Activated naive CD4-positive, alpha-beta T cell treated with Interleukin-2 at 50 U/mL for 16 hours (primary cell): Measurements from ENCODE around the gene SSX4.
"Not testable (repeated sequence)": the region's sequence is repeated elsewhere in the genome, so short reads cannot be mapped to it uniquely, and the experiment has no call there.

Source experiments
- DNase-seq: peaks from one replicate; pipeline ENCODE4 v3.0.0-alpha.2; 2020

Gene SSX4, protein sequence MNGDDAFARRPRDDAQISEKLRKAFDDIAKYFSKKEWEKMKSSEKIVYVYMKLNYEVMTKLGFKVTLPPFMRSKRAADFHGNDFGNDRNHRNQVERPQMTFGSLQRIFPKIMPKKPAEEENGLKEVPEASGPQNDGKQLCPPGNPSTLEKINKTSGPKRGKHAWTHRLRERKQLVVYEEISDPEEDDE

GRCh38 chrX:48383239-48383638 lies at the start of gene SSX4:
SSX4 (plus strand) TSS chrX:48383539; CDS start chrX:48384054, 515 bp downstream.
- DNase-seq: not testable (repeated sequence)

GRCh38 chrX:48346059-48346458 lies 37.3 kb upstream of the SSX4 start:
- DNase-seq: not testable (repeated sequence)

GRCh38 chrX:48356315-48357094 lies 26.8 kb upstream of the SSX4 start, which contains the start of gene SSX3:
SSX3 (minus strand) TSS chrX:48356703; CDS start chrX:48355249, 1,454 bp downstream.
- DNase-seq: not testable (repeated sequence)

- DNase-seq: no peak
These were observed 25.7 kb upstream of the SSX4 start for GRCh38 chrX:48357681-48358080.

- DNase-seq: not testable (repeated sequence)
These were observed 24.1 kb upstream of the SSX4 start for GRCh38 chrX:48359281-48359680.

DNA sequence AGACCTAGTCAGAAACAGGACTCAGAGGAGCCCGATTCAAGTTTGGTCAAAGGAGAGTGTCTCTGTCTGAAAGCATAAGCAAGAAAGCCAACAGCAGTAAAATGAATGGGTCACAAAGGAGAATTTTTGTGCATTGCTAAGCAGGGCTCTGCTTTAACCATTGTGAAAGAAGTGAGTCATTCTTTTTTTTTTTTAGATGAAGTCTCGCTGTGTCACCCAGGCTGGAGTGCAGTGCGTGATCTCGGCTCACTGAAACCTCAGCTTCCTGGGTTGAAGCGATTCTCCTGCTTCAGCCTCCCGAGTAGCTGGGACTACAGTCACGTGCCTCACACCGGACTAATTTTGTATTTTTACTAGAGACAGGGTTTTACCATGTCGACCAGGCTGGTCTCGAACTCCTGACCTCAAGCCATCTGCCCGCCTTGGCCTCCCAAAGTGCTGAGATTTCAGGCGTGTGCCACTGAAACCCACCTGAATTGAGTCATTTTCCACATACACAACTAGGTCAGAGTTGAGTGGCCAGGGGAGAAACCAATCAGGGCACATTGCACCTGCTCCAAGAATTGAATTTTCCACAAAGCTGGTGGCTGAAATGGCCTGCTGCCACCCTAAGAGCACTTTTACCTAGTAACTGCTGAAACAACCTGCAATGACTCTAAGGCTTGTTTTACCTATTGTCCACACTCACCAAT lies 15.5 kb upstream of the SSX4 start:
- not testable (repeated sequence) for DNase-seq

DNA sequence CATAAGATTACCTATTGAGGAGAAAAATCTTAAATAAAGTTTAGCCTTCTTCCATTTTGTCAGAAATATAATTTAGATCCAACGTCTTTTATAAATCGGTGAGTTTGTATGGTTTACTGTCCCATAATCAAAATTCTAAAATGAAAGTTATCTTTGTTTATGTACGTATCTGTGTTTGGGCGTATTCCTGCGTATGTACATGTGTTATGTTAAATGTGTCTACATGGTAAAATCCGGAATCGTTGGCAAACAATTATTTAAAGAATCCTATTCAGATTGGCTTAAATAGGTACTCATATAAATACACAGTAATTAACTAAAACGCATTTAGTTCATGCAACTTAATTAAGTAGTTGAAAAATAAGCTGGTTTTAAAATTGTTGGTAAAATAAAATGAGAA lies 12.9 kb upstream of the SSX4 start:
- not testable (repeated sequence) for DNase-seq

DNA sequence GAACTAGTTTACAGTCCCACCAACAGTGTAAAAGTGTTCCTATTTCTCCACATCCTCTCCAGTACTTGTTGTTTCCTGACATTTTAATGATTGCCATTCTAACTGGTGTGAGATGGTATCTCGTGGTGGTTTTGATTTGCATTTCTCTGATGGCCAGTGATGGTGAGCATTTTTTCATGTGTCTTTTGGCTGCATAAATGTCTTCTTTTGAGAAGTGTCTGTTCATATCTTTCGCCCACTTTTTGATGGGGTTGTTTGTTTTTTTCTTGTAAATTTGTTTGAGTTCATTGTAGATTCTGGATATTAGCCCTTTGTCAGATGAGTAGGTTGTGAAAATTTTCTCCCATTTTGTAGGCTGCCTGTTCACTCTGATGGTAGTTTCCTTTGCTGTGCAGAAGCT lies 13.6 kb downstream of the SSX4 start:
- DNase-seq: not testable (repeated sequence)

GRCh38 chrX:48397825-48398224 lies 14.5 kb downstream of the SSX4 start:
- DNase-seq: not testable (repeated sequence)

DNA sequence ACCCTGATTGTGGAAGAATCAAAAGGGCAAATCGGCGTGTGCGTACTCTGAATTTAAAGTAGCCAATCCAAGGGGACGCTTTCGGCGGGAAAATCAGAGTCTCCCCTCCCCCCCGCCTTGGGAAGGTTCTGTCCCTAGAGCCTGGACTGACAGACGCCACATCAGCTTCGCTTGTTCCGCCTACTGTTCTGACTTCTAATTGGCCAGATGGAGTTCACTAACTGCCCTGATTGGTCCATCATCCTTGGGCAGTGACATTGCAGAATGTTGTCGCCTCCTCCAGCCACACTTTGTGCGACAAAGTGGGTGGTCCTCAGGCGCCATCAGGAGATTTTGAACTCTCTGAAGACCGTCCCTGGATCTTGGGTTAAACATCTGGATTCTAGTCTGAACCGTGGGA lies 28.5 kb downstream of the SSX4 start, which contains the start of gene SSX4B:
TSS of gene SSX4B (minus strand) at position 101 of the 400 bp plus-strand sequence. CDS start 588 bp downstream, outside the sequence.
- not testable (repeated sequence) for DNase-seq

GRCh38 chrX:48427027-48427716 lies 43.8 kb downstream of the SSX4 start:
- not testable (repeated sequence) for DNase-seq

DNA sequence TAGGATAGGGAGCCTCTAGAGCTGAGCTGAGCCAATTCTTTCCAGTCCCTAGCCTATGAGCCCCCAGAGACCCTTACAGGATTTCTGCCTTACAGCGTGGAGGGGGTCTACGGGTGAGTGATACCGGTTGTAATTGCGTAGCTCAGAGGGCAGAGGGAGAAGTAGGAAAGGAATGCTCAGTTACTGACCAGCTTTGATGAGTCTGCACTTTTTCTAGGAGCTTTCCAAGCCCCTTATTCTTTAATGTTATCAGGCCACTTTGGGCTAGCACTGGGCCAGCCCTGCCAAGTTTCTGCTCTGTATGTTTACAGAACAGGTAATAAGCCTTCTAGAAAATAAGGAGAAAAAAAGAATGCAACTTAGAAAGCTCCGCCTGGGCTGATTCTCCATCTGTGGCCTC lies 46.3 kb downstream of the SSX4 start:
- DNase-seq: not testable (repeated sequence)

DNA sequence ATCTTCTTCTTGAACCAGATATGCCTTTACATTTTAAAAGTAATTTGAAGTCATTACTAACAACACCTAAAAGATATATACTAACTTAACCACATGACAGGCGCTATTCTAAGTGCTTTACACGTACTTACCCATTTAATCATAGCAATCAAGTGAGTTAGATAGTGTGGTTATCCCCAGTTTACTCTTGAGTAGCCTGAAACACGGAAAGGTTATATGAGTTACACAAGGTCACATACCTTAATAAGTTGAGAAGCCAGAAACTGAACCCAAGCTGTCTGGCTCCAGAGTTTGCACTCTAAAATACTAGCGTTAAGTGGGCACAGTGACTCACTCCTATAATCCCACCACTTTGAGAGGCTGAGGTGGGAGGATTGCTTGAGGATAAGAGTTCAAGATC lies 46.8 kb downstream of the SSX4 start:
- DNase-seq: not testable (repeated sequence)

DNA sequence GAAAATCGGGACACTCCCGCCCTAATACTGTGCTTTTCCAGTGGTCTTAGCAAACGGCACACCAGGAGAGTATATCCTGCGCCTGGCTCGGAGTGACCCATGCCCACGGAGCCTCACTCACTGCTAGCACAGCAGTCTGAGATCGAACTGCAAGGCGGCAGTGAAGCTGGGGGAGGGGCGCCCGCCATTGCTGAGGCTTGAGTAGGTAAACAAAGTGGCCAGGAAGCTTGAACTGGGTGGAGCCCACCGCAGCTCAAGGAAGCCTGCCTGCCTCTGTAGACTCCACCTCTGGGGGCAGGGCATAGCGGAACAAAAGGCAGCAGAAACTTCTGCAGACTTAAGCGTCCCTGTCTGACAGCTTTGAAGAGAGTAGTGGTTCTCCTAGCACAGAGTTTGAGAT lies 50.4 kb downstream of the SSX4 start:
- not testable (repeated sequence) for DNase-seq
